GM18520 (cell line): ENCODE measurements around the gene FCHSD2.
"Not testable (repeated sequence)": the region's sequence is repeated elsewhere in the genome, so short reads cannot be mapped to it uniquely, and the experiment has no call there.

Source experiments
- ATAC-seq: cut with Tn5 transposase; IDR thresholded peaks from one replicate; pipeline ENCODE4 v1.9.1; 2021; ENCODE audit not compliant: unreplicated experiment

The FCHSD2 gene

DNA sequence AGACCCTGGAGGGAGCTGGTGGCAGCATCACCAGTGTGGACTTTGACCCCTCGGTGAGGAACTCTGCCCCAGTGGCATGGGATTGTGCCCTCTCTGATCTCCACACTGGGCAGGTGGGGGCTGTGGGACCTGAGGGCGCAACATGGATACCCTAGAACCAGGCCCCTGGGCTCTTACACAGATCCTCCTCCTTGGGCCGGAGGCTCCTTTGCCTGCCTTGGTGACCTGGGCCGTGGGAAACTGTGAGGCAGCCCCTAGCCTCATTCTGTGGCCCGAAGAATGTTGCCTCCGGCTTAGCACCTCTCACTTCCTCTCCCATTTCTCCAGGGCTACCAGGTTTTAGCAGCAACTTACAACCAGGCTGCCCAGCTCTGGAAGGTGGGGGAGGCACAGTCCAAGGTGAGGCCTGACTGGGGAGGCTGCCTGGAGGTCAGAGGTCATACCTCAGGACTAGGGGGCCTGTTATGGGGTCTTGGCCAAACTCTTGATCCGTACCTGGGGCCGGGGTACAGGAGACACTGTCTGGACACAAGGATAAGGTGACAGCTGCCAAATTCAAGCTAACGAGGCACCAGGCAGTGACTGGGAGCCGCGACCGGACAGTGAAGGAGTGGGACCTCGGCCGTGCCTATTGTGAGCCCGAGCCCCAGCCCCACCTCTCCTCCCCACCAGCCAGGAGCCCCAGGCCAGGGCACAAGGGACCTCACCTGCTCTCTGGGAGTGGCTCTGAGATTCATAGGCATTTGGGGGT, 315.8 kb downstream of the FCHSD2 start:
- ATAC-seq = no peak

DNA sequence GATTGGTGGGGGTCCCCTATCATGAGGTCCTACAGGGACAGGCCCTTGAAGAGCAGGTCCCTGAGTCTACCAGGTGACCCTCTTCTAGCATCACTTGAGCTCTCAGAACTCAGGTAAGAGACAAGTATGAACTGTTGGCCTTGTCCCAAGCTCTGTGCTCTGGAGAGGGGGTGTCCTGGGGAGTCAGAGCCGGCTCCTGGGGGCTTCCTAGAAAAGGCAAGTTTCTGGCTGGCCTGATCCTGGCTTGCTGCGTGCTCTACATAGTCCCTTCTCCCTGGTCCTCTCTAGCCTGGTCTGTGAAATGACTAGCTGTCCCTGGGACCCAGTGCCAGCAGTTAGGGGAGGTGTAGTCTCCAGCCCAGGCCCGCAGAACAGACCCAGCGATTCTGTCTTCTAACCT, 316.5 kb downstream of the FCHSD2 start:
- ATAC-seq = no peak

GRCh38 chr11:72824811-72825505, 317.2 kb downstream of the FCHSD2 start:
- ATAC-seq = no peak

DNA sequence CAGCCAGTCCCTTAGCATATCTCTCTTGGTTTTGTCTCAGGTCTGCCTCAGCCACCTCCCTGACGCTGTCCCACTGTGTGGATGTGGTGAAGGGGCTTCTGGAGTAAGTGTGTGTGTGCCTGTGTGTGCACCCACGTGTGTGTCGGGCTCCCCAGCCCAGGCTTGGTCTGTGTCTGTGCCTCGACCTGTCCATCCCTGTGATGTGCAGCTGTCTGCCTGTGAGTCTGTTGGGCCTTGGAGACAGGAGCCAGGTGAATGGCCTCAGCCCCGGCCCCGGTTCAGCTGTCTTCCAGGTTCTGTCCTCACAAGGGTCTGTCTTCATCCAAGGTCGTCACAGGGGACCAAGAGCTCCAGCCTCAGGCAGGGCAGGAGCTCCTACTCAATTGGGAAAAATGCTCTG, 318.1 kb downstream of the FCHSD2 start:
- ATAC-seq = no peak

- no peak for ATAC-seq
Observed at GRCh38 chr11:72823105-72823804, 318.9 kb downstream of the FCHSD2 start.

- peak; percentile 55 for ATAC-seq
Observed at GRCh38 chr11:72821920-72822799, 320.0 kb downstream of the FCHSD2 start.

- no peak for ATAC-seq
Observed at GRCh38 chr11:72821221-72821919, 320.7 kb downstream of the FCHSD2 start.

- ATAC-seq = no peak
Observed at GRCh38 chr11:72820439-72821139, 321.5 kb downstream of the FCHSD2 start.

DNA sequence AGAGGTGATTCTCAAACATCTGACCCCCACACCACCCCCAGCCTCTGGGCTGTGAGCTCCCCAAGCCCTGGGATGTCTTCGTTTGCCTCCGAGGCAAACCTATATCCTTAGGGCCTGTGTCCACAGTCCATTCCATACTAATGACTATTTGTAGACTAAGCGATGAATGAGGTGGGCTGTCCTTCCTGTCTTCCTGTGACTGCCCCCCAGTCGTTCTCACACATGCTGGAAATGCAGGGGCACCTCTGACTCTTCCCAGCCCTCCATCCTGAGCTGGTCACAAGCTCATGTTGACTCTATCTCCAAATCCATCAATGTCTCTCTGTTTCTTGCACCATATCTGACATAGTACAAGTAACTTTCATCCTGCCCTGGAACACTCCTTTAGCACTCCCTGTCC, 323.1 kb downstream of the FCHSD2 start:
- no peak for ATAC-seq

DNA sequence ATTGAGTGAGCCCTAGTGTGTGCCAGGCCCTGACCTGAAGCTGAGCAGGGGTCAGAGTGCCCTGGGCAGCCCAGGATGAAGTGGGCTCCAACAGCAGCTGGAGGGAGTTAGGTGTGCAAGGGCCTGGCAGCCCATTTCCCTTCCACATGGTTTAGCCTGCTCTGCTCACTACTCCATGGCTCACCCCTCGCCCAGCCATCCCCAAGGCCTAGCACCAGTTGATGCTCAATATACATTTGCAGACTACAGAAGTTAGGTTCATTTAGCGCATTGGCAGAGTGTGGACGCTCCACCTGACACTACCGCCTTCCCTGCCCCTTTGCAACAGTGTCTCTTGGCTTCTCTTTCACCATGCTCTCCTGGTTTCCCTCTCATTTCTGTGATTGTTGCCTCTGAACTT, 324.2 kb downstream of the FCHSD2 start:
- ATAC-seq = no peak

GRCh38 chr11:72816404-72816990, 325.6 kb downstream of the FCHSD2 start:
- ATAC-seq = no peak

DNA sequence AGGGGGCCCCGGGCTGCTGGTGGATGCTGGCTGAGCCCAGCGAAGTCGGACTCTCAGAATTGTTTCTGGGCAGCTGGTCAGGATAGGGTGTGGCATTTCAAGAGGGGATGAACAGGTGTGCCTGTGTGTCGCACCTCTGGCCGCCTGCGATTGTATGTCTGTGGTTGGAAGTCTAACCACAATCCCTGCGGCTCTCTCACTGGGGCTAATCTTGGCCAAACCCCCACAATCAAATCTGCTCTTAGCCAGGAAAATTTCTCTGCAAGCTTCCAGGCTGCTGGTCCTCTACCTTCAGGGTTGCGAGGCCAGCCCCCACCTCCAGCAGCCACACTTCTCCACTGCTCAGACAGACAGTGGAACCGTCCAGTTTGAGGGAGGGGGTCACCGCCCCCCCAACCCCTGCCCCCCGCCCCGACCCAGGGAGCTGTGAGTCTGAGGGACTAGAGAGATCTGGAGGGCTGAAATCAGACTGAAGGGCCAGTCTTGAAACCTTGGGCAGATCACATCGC, 327.0 kb downstream of the FCHSD2 start:
- ATAC-seq = no peak

- peak; percentile 45 for ATAC-seq
Observed at GRCh38 chr11:72814286-72815109, 327.6 kb downstream of the FCHSD2 start, which contains the start of gene ATG16L2. Gene ATG16L2, plus strand, starts transcription at chr11:72814411. Its CDS starts 35 bp downstream, at chr11:72814446.

DNA sequence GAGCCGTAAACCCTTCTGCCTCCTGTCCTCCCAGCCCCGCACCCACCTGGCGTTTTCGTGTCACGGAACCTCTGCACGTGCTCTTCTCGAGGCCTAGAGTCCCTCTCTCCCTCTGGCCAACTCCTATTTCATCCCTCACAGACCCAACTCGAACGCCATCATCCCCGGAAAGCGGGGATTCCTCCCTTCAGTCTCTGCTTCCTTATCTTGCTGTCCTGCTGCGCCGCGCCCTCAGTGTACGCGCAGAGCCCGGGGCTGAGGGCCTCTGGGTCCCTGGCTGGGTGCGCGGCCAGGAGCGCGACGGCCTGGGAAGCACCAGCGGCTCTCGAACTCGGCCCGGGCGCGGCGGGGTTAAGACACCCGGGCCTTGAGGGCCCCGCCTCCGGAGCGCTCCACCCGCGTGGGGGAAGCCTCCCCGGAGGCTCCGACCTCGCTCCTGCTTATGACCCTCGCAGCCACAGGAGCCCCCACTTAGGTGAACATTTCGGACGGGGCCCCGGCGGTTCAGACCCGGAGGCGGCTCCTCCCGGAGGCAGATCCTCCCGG, 328.3 kb downstream of the FCHSD2 start:
- ATAC-seq = peak; percentile 37

GRCh38 chr11:72812967-72813739, 329.0 kb downstream of the FCHSD2 start:
- ATAC-seq = no peak

- ATAC-seq = no peak
Observed at GRCh38 chr11:72812604-72812966, 329.5 kb downstream of the FCHSD2 start.

DNA sequence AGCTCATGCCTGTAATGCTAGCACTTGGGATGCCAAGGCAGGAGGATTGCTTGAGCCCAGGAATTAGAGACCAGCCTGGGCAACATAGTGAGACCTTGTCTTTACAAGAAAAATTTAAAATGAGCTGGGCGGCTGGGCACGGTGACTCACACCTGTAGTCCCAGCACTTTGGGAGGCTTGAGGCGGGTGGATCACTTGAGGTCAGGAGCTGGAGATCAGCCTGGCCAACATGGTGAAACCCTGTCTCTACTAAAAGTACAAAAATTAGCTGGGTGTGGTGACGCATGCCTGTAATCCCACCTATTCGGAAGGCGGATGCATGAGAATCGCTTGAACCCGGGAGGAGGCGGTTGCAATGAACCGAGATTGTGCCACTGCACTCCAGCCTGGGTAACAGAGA, 330.4 kb downstream of the FCHSD2 start:
- ATAC-seq = not testable (repeated sequence)
